ENCODE data around the gene FBRSL1. TPM values are rescaled to one million over a fixed set of nuclear protein-coding genes. Genes with fewer than 3 reads are reported as not detected.
A peak's percentile ranks its signal among the peaks of the same experiment; 100 is the strongest.

Gene FBRSL1
- total and polyA plus RNA-seq, 8 donors: 31.1 to 62.5 (median 44.2) TPM

- FAIRE-seq (no peak), ATAC-seq (peak in 2 of 4 donors; percentile 7 to 13), DNase-seq (peak in 2 of 6 donors; percentile 41 to 51)
- WGBS, 2 donors: 51 to 54% methylated on average over 20 to 22 of the region's 24 CpGs
- peaks cover 74 to 90% (median 86%) of the 10 kb centered on the region in 3 donors for H3K4me1 ChIP-seq
- peak overlapping the region in 1 of 4 donors; percentile 11 for H3K27ac ChIP-seq
- H3K4me3 ChIP-seq: no peak overlapping the region
- no peaks in the 10 kb centered on the region for H3K9me3 ChIP-seq
- intact Hi-C loops (cut with DNase I): no loop called here
- H3K27me3 ChIP-seq: no peaks in the 10 kb centered on the region
- no peak for TF ChIP-seq CTCF (IDR thresholded peaks at IDR 0.05)
- H3K36me3 ChIP-seq: no peaks in the 10 kb centered on the region
Observed at GRCh38 chr12:132502149-132502881, 12.4 kb downstream of the FBRSL1 start.

- peak in 2 of 6 donors; percentile 62 to 69 for DNase-seq
- H3K27me3 ChIP-seq: no peaks in the 10 kb centered on the region
- peaks cover 70 to 85% (median 82%) of the 10 kb centered on the region in 3 donors for H3K4me1 ChIP-seq
- H3K27ac ChIP-seq: peak overlapping the region in 1 of 4 donors; percentile 33
- no peak for ATAC-seq
- TF ChIP-seq CTCF (IDR thresholded peaks at IDR 0.05): no peak
- H3K4me3 ChIP-seq: no peak overlapping the region
- H3K36me3 ChIP-seq: no peaks in the 10 kb centered on the region
- 46 to 49% methylated on average over 8 of the region's 8 CpGs for WGBS, 2 donors
- FAIRE-seq: no peak
- H3K9me3 ChIP-seq: no peaks in the 10 kb centered on the region
- intact Hi-C loops (cut with DNase I): no loop called here
Observed at GRCh38 chr12:132502882-132503193, 12.9 kb downstream of the FBRSL1 start.

GRCh38 chr12:132503618-132504204 lies 13.8 kb downstream of the FBRSL1 start:
- Histone ChIP-seq H3K4me1 (peaks cover 62 to 76% (median 74%) of the 10 kb centered on the region in 3 donors), H3K4me3 (no peak overlapping the region), H3K27ac (peak overlapping the region in 2 of 4 donors; percentile 33 to 71), H3K36me3 (peaks cover 0 to 5% (median 0%) of the 10 kb centered on the region in 3 donors), H3K9me3 (no peaks in the 10 kb centered on the region), H3K27me3 (no peaks in the 10 kb centered on the region)
- peak in 2 of 4 donors; percentile 4 to 13 for ATAC-seq
- no peak for FAIRE-seq
- DNase-seq: peak in 1 of 6 donors; percentile 73
- intact Hi-C loops (cut with DNase I): no loop called here
- WGBS, 2 donors: 37 to 42% methylated on average over 5 of the region's 5 CpGs
- no peak for TF ChIP-seq CTCF (IDR thresholded peaks at IDR 0.05)

- FAIRE-seq (no peak), DNase-seq (peak in 2 of 6 donors; percentile 25 to 48), ATAC-seq (no peak)
- intact Hi-C loops (cut with DNase I): no loop called here
- H3K4me3 ChIP-seq: no peak overlapping the region
- peaks cover 58 to 64% (median 63%) of the 10 kb centered on the region in 3 donors for H3K4me1 ChIP-seq
- H3K27ac ChIP-seq: peak overlapping the region; percentile 22 to 74 (median 72)
- no peaks in the 10 kb centered on the region for H3K9me3 ChIP-seq
- peaks cover 0 to 21% (median 0%) of the 10 kb centered on the region in 3 donors for H3K36me3 ChIP-seq
- H3K27me3 ChIP-seq: no peaks in the 10 kb centered on the region
- 58 to 73% methylated on average over 26 to 27 of the region's 27 CpGs for WGBS, 2 donors
- no peak for TF ChIP-seq CTCF (IDR thresholded peaks at IDR 0.05)
Observed at GRCh38 chr12:132505105-132505851, 15.3 kb downstream of the FBRSL1 start.

All from pancreas (tissue), 10 donors.